GM21529 (cell line): Measurements from ENCODE around the gene EIF2S1.
"Not testable (repeated sequence)": the region's sequence is repeated elsewhere in the genome, so short reads cannot be mapped to it uniquely, and the experiment has no call there.

Source experiments
- ATAC-seq: cut with Tn5 transposase; IDR thresholded peaks from one replicate; pipeline ENCODE4 v1.9.1; 2021; ENCODE audit not compliant: unreplicated experiment

EIF2S1 gene

GRCh38 chr14:67371247-67372148 is 11.4 kb downstream of the EIF2S1 start:
- ATAC-seq = no peak

GRCh38 chr14:67372833-67373232 is 12.7 kb downstream of the EIF2S1 start:
- no peak for ATAC-seq

GRCh38 chr14:67373347-67373746 is 13.2 kb downstream of the EIF2S1 start:
- no peak for ATAC-seq

- no peak for ATAC-seq
These were observed 17.8 kb downstream of the EIF2S1 start for GRCh38 chr14:67377916-67378315.

GRCh38 chr14:67385120-67385519 is 25.0 kb downstream of the EIF2S1 start:
- no peak for ATAC-seq

- ATAC-seq = no peak
These were observed 25.5 kb downstream of the EIF2S1 start for GRCh38 chr14:67385618-67386017.

- no peak for ATAC-seq
These were observed 27.1 kb downstream of the EIF2S1 start for GRCh38 chr14:67387195-67387594.

GRCh38 chr14:67389275-67389674 is 29.1 kb downstream of the EIF2S1 start:
- ATAC-seq = no peak

- no peak for ATAC-seq
These were observed 29.8 kb downstream of the EIF2S1 start for GRCh38 chr14:67389811-67390534.

- ATAC-seq = no peak
These were observed 31.1 kb downstream of the EIF2S1 start for GRCh38 chr14:67391268-67391667.

- no peak for ATAC-seq
These were observed 32.0 kb downstream of the EIF2S1 start for GRCh38 chr14:67392123-67392522.

GRCh38 chr14:67392800-67393199 is 32.7 kb downstream of the EIF2S1 start:
- ATAC-seq = no peak

- no peak for ATAC-seq
These were observed 33.6 kb downstream of the EIF2S1 start for GRCh38 chr14:67393689-67394088.

- ATAC-seq = no peak
These were observed 35.2 kb downstream of the EIF2S1 start for GRCh38 chr14:67395086-67395875.

- ATAC-seq = no peak
These were observed 35.7 kb downstream of the EIF2S1 start for GRCh38 chr14:67395876-67396189.

- no peak for ATAC-seq
These were observed 36.3 kb downstream of the EIF2S1 start for GRCh38 chr14:67396381-67396970.

- ATAC-seq = no peak
These were observed 37.4 kb downstream of the EIF2S1 start for GRCh38 chr14:67397536-67397935.

- no peak for ATAC-seq
These were observed 40.3 kb downstream of the EIF2S1 start for GRCh38 chr14:67400434-67400833.

- no peak for ATAC-seq
These were observed 45.6 kb downstream of the EIF2S1 start for GRCh38 chr14:67405771-67406170.

GRCh38 chr14:67408122-67408801 is 48.1 kb downstream of the EIF2S1 start:
- ATAC-seq = not testable (repeated sequence)

GRCh38 chr14:67409461-67409860 is 49.3 kb downstream of the EIF2S1 start:
- no peak for ATAC-seq
